Fibroblast of lung (primary cell): Measurements from ENCODE around the gene SYNE1.

Source experiments
- EZH2 ChIP-seq: IDR thresholded peaks from 2 replicates; pipeline ENCODE4 v1.5.1; 2012; ENCODE audit warnings: low read length, control low read depth, mild to moderate bottlenecking; ENCODE audit errors: missing control alignments
- TF ChIP-seq, protein P1 (sequence below), 2 donors: IDR thresholded peaks in 1 of 2; conservative IDR thresholded peaks in 1 of 2; 1 replicate in 1 of 2; 2 replicates in 1 of 2; pipeline ENCODE4 v1.5.1; 2011 to 2012; ENCODE audit warnings: low read length in 2 of 2, control low read depth in 1 of 2, inconsistent platforms in 1 of 2, low read depth in 1 of 2, mild to moderate bottlenecking in 1 of 2

DNA sequence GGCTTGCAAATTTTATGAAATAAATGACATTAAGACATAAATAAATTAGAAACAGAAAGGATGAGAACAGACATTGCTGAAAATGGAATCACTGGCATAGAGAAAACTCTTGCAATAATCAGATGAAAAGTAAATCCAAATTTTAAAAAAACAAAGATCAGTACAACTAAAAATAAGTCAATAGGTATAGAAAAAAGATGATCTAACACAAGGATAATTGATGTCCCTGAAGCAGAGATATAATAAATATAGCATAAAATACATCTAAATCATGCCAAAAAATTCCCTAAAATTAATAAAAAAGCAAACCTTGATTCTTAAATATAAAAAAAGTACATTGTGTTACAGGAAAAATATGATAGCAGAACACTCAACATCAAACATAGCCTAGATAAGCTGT lies 379.6 kb downstream of the SYNE1 start:
- TF ChIP-seq, protein P1, sequence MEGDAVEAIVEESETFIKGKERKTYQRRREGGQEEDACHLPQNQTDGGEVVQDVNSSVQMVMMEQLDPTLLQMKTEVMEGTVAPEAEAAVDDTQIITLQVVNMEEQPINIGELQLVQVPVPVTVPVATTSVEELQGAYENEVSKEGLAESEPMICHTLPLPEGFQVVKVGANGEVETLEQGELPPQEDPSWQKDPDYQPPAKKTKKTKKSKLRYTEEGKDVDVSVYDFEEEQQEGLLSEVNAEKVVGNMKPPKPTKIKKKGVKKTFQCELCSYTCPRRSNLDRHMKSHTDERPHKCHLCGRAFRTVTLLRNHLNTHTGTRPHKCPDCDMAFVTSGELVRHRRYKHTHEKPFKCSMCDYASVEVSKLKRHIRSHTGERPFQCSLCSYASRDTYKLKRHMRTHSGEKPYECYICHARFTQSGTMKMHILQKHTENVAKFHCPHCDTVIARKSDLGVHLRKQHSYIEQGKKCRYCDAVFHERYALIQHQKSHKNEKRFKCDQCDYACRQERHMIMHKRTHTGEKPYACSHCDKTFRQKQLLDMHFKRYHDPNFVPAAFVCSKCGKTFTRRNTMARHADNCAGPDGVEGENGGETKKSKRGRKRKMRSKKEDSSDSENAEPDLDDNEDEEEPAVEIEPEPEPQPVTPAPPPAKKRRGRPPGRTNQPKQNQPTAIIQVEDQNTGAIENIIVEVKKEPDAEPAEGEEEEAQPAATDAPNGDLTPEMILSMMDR (conservative IDR thresholded peaks at IDR 0.05 in 1 of 2, IDR thresholded peaks at IDR 0.05 in 1 of 2; ENCODE audit: low read depth in 1 of 2, low read length in 2 of 2) = no peak
- no peak for TF ChIP-seq EZH2
